Dermis microvascular lymphatic vessel endothelial cell (primary cell): ENCODE data around the gene SLC17A9. TPM values are rescaled to one million over a fixed set of nuclear protein-coding genes. Genes with fewer than 3 reads are reported as not detected.

Experiments
- DNase-seq, 2 donors: peaks; one replicate each; pipeline versions ENCODE4 v3.0.0 to v3.0.0-alpha.2; 2010; ENCODE audit warnings: low read depth in 2 of 2
- total RNA-seq: library from RNA; depleted of rRNA; stranded (reverse); fragments of >200 nt; gene quantifications from 2 replicates; pipeline ENCODE4 v1.2.1, GENCODE V29; 2014

The SLC17A9 gene
- total RNA-seq, 1 donor from 2014 or later, result 5.4 TPM

- DNase-seq, result no peak
Observed at GRCh38 chr20:63000958-63001357, 48.4 kb downstream of the SLC17A9 start.

GRCh38 chr20:63002511-63002910 lies 50.0 kb downstream of the SLC17A9 start:
- peak in 1 of 2 donors; percentile 35 for DNase-seq

GRCh38 chr20:63003546-63003945 lies 51.0 kb downstream of the SLC17A9 start:
- no peak for DNase-seq

- DNase-seq, result no peak
Observed at GRCh38 chr20:63004607-63005364, 52.3 kb downstream of the SLC17A9 start.

- no peak for DNase-seq
Observed at GRCh38 chr20:63005365-63005861, 52.9 kb downstream of the SLC17A9 start.

GRCh38 chr20:63005862-63006539 lies 53.5 kb downstream of the SLC17A9 start:
- DNase-seq, result peak in 1 of 2 donors; percentile 25

GRCh38 chr20:63006540-63007359 lies 54.2 kb downstream of the SLC17A9 start, which contains the start of gene BHLHE23:
Gene BHLHE23, minus strand, starts transcription at chr20:63006964. Its CDS starts 190 bp downstream, at chr20:63006774.
- DNase-seq, result peak in 1 of 2 donors; percentile 15

GRCh38 chr20:63007360-63007645 lies 54.8 kb downstream of the SLC17A9 start:
- DNase-seq, result no peak

- DNase-seq, result no peak
Observed at GRCh38 chr20:63007646-63008488, 55.4 kb downstream of the SLC17A9 start.

- no peak for DNase-seq
Observed at GRCh38 chr20:63008541-63009044, 56.1 kb downstream of the SLC17A9 start.

- peak; percentile 21 to 63 for DNase-seq
Observed at GRCh38 chr20:63009045-63009961, 56.8 kb downstream of the SLC17A9 start.

- DNase-seq, result peak in 1 of 2 donors; percentile 32
Observed at GRCh38 chr20:63009988-63010769, 57.7 kb downstream of the SLC17A9 start.

GRCh38 chr20:63011798-63012197 lies 59.3 kb downstream of the SLC17A9 start:
- no peak for DNase-seq

GRCh38 chr20:63013207-63013606 lies 60.7 kb downstream of the SLC17A9 start:
- no peak for DNase-seq

GRCh38 chr20:63014287-63014686 lies 61.8 kb downstream of the SLC17A9 start:
- no peak for DNase-seq

GRCh38 chr20:63014710-63015109 lies 62.2 kb downstream of the SLC17A9 start:
- DNase-seq, result no peak

- DNase-seq, result no peak
Observed at GRCh38 chr20:63015147-63015661, 62.7 kb downstream of the SLC17A9 start.

GRCh38 chr20:63015662-63016361 lies 63.3 kb downstream of the SLC17A9 start:
- DNase-seq, result no peak
